HepG2 (cell line): ENCODE results near the gene NUDCD2. TPM values are rescaled to one million over a fixed set of nuclear protein-coding genes. Genes with fewer than 3 reads are reported as not detected.
A peak's percentile ranks its signal among the peaks of the same experiment; 100 is the strongest.

ENCODE experiments used
- CAMTA2 ChIP-seq: sonication (generic); formaldehyde crosslinking; IDR thresholded peaks from 2 replicates; pipeline ENCODE4 v1.4.0; 2020; ENCODE audit warnings: mild to moderate bottlenecking, missing genetic modification reagents, borderline replicate concordance
- CC2D1A ChIP-seq: sonication (generic); formaldehyde crosslinking; IDR thresholded peaks from 2 replicates; pipeline ENCODE4 v1.8.1; 2023; ENCODE audit warnings: mild to moderate bottlenecking, missing genetic modification reagents
- CREM ChIP-seq, 2 experiments: sonication (generic) in 1 of 2; formaldehyde crosslinking in 1 of 2; IDR thresholded peaks; 2 replicates each; pipeline versions ENCODE4 v1.4.0 to v1.6.1; 2016 to 2020; ENCODE audit warnings: antibody characterized with exemption in 1 of 2, mild to moderate bottlenecking in 1 of 2, missing genetic modification reagents in 1 of 2
- KDM6A ChIP-seq: IDR thresholded peaks from 2 replicates; pipeline ENCODE4 v1.6.1; 2016; ENCODE audit warnings: low read depth
- NFE2 ChIP-seq: sonication (generic); formaldehyde crosslinking; IDR thresholded peaks from 2 replicates; pipeline ENCODE4 v1.4.0; 2020; ENCODE audit warnings: missing genetic modification reagents
- NPAS2 ChIP-seq: sonication (generic); formaldehyde crosslinking; IDR thresholded peaks from 2 replicates; pipeline ENCODE4 v1.8.0; 2022; ENCODE audit warnings: mild to moderate bottlenecking, missing genetic modification reagents, borderline replicate concordance
- NR2F1 ChIP-seq, 2 experiments: fragments of 450-650 bp in 1 of 2; formaldehyde crosslinking in 1 of 2; IDR thresholded peaks; 2 replicates each; pipeline versions ENCODE4 v1.5.0 to v1.6.1; 2016 to 2020; ENCODE audit warnings: mild to moderate bottlenecking in 1 of 2, missing compliant biosample characterization in 1 of 2, missing genetic modification reagents in 1 of 2, moderate library complexity in 1 of 2
- REPIN1 ChIP-seq: sonication (generic); formaldehyde crosslinking; IDR thresholded peaks from 2 replicates; pipeline ENCODE4 v1.8.0; 2022; ENCODE audit warnings: missing genetic modification reagents, low read depth, mild to moderate bottlenecking, borderline replicate concordance
- RORA ChIP-seq: sonication (generic); formaldehyde crosslinking; IDR thresholded peaks from 2 replicates; pipeline ENCODE4 v1.5.0; 2020; ENCODE audit warnings: mild to moderate bottlenecking, missing genetic modification reagents, moderate library complexity
- SCMH1 ChIP-seq: sonication (generic); formaldehyde crosslinking; IDR thresholded peaks from 2 replicates; pipeline ENCODE4 v1.9.0; 2021; ENCODE audit warnings: missing genetic modification reagents, mild to moderate bottlenecking, borderline replicate concordance
- ZNF121 ChIP-seq: sonication (generic); formaldehyde crosslinking; IDR thresholded peaks from 2 replicates; pipeline ENCODE4 v1.5.0; 2020; ENCODE audit warnings: mild to moderate bottlenecking, missing genetic modification reagents
- ZNF34 ChIP-seq: sonication (generic); formaldehyde crosslinking; IDR thresholded peaks from 2 replicates; pipeline ENCODE4 v1.4.0; 2020; ENCODE audit warnings: mild to moderate bottlenecking, missing genetic modification reagents, borderline replicate concordance
- polyA plus RNA-seq, 8 experiments: library from polyadenylated mRNA; depleted of rRNA in 3 of 8; stranded (reverse) in 7 of 8; unstranded in 1 of 8; fragments of >200 nt; fragmentation: Illumina TruSeq in 4 of 8; extraction: Trizol in 4 of 8; gene quantifications; 2 replicates each; pipeline versions ENCODE4 v1.2.1 to v1.2.3, GENCODE V29; 2011 to 2016; ENCODE audit warnings: low read depth in 4 of 8, missing spikeins in 1 of 8, mixed read lengths in 1 of 8; ENCODE audit not compliant: insufficient read depth in 1 of 8
- total RNA-seq, 5 experiments: library from RNA; depleted of rRNA; stranded (reverse); fragments of >200 nt; fragmentation: Illumina TruSeq; extraction: Trizol; gene quantifications; 2 replicates each; pipeline ENCODE4 v1.2.3, GENCODE V29; 2016; ENCODE audit warnings: low read depth in 1 of 5
- TF ChIP-seq, protein P1 (sequence below): sonication (generic); formaldehyde crosslinking; IDR thresholded peaks from 2 replicates; pipeline ENCODE4 v1.9.0; 2021; ENCODE audit warnings: missing genetic modification reagents, borderline replicate concordance
- TF ChIP-seq, protein P2 (sequence below): sonication (generic); formaldehyde crosslinking; IDR thresholded peaks from 2 replicates; pipeline ENCODE4 v1.8.1; 2023; ENCODE audit warnings: mild to moderate bottlenecking, missing genetic modification reagents, borderline replicate concordance
- TF ChIP-seq, protein P3 (sequence below): IDR thresholded peaks from 2 replicates; pipeline ENCODE4 v1.6.1; 2016; ENCODE audit warnings: low read depth, borderline replicate concordance
- TF ChIP-seq, protein P4 (sequence below): sonication (generic); formaldehyde crosslinking; IDR thresholded peaks from 2 replicates; pipeline ENCODE4 v1.4.0; 2020; ENCODE audit warnings: missing genetic modification reagents
- TF ChIP-seq, protein P5 (sequence below): sonication (generic); formaldehyde crosslinking; IDR thresholded peaks from 2 replicates; pipeline ENCODE4; 2020; ENCODE audit warnings: missing genetic modification reagents, mild to moderate bottlenecking, borderline replicate concordance
- TF ChIP-seq, protein P6 (sequence below): sonication (generic); formaldehyde crosslinking; conservative IDR thresholded peaks from 2 replicates; pipeline ENCODE4 v1.8.0; 2022; ENCODE audit warnings: missing genetic modification reagents

NUDCD2 gene
- total and polyA plus RNA-seq, 2 of the 13 experiments (the other 11 are each of a cell fraction or from before 2014, with no cell fraction given): 14.8 to 39.2 TPM

DNA sequence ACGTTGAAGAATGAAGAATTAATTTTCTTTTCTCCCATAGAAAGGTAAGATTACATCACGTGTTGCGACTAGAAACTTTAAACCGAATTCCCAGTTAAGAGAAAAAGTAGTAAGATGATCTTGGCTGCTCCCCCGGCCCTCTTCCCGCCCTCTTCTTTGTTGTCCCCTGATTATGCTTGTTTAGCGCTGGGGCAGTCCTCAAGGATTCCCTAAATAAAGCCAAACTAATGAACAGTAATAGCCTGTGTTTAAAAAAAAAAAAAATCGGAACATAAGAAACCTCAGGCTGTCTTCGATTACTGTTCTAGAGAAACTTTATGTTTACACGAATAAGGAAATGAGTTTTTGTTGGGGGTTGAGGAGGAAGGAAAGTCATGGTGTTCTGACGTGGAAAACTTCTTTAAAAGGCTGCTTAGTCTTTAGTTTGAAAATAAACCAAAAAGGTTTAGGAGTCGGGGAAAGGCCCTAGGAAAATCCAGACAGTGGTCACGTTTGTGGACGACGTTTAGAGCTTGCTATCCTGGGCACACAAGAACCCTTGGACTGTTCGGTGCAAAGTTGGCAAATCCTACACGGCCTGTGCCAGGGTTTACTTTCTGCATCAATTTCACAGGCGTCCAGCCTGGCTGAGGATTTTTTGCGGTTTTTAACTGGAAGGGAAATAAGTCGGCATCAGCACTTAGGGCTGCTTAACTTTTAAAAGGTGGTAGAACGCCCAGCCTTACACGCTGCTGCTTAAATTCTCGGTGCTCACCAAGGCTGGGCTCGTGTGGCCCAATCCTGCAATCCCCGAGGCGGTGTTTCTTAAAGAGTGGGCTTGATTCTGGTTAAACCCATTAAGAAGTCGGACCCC lies 44.4 kb upstream of the NUDCD2 start (continued):
- no peak for TF ChIP-seq ZNF34 (CRISPR knock-in tag)
- TF ChIP-seq SCMH1 (CRISPR knock-in tag): no peak
- TF ChIP-seq CREM (IDR thresholded peaks at IDR 0.05): peak; percentile 15; the same call in 1 of the 2 replicates
- TF ChIP-seq CREM (CRISPR knock-in tag; IDR thresholded peaks at IDR 0.05): no peak
- no peak for TF ChIP-seq KDM6A (CRISPR knock-in tag)
- TF ChIP-seq, protein P1, sequence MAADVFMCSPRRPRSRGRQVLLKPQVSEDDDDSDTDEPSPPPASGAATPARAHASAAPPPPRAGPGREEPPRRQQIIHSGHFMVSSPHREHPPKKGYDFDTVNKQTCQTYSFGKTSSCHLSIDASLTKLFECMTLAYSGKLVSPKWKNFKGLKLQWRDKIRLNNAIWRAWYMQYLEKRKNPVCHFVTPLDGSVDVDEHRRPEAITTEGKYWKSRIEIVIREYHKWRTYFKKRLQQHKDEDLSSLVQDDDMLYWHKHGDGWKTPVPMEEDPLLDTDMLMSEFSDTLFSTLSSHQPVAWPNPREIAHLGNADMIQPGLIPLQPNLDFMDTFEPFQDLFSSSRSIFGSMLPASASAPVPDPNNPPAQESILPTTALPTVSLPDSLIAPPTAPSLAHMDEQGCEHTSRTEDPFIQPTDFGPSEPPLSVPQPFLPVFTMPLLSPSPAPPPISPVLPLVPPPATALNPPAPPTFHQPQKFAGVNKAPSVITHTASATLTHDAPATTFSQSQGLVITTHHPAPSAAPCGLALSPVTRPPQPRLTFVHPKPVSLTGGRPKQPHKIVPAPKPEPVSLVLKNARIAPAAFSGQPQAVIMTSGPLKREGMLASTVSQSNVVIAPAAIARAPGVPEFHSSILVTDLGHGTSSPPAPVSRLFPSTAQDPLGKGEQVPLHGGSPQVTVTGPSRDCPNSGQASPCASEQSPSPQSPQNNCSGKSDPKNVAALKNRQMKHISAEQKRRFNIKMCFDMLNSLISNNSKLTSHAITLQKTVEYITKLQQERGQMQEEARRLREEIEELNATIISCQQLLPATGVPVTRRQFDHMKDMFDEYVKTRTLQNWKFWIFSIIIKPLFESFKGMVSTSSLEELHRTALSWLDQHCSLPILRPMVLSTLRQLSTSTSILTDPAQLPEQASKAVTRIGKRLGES (CRISPR knock-in tag): no peak
- no peak for TF ChIP-seq CAMTA2 (CRISPR knock-in tag)
- TF ChIP-seq NFE2: no peak
- no peak for TF ChIP-seq RORA (CRISPR knock-in tag)
- TF ChIP-seq, protein P2, sequence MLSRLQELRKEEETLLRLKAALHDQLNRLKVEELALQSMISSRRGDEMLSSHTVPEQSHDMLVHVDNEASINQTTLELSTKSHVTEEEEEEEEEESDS (CRISPR knock-in tag): no peak
- TF ChIP-seq CC2D1A (CRISPR knock-in tag): no peak
- TF ChIP-seq ZNF121 (CRISPR knock-in tag): no peak
- TF ChIP-seq, protein P3, sequence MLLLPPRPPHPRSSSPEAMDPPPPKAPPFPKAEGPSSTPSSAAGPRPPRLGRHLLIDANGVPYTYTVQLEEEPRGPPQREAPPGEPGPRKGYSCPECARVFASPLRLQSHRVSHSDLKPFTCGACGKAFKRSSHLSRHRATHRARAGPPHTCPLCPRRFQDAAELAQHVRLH: no peak
- TF ChIP-seq, protein P4, sequence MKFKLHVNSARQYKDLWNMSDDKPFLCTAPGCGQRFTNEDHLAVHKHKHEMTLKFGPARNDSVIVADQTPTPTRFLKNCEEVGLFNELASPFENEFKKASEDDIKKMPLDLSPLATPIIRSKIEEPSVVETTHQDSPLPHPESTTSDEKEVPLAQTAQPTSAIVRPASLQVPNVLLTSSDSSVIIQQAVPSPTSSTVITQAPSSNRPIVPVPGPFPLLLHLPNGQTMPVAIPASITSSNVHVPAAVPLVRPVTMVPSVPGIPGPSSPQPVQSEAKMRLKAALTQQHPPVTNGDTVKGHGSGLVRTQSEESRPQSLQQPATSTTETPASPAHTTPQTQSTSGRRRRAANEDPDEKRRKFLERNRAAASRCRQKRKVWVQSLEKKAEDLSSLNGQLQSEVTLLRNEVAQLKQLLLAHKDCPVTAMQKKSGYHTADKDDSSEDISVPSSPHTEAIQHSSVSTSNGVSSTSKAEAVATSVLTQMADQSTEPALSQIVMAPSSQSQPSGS (CRISPR knock-in tag): no peak
- no peak for TF ChIP-seq NR2F1 (CRISPR knock-in tag; IDR thresholded peaks at IDR 0.05)
- TF ChIP-seq NPAS2 (CRISPR knock-in tag): no peak
- TF ChIP-seq REPIN1 (CRISPR knock-in tag): no peak
- TF ChIP-seq, protein P5, sequence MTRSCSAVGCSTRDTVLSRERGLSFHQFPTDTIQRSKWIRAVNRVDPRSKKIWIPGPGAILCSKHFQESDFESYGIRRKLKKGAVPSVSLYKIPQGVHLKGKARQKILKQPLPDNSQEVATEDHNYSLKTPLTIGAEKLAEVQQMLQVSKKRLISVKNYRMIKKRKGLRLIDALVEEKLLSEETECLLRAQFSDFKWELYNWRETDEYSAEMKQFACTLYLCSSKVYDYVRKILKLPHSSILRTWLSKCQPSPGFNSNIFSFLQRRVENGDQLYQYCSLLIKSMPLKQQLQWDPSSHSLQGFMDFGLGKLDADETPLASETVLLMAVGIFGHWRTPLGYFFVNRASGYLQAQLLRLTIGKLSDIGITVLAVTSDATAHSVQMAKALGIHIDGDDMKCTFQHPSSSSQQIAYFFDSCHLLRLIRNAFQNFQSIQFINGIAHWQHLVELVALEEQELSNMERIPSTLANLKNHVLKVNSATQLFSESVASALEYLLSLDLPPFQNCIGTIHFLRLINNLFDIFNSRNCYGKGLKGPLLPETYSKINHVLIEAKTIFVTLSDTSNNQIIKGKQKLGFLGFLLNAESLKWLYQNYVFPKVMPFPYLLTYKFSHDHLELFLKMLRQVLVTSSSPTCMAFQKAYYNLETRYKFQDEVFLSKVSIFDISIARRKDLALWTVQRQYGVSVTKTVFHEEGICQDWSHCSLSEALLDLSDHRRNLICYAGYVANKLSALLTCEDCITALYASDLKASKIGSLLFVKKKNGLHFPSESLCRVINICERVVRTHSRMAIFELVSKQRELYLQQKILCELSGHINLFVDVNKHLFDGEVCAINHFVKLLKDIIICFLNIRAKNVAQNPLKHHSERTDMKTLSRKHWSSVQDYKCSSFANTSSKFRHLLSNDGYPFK (CRISPR knock-in tag): no peak
- TF ChIP-seq, protein P6, sequence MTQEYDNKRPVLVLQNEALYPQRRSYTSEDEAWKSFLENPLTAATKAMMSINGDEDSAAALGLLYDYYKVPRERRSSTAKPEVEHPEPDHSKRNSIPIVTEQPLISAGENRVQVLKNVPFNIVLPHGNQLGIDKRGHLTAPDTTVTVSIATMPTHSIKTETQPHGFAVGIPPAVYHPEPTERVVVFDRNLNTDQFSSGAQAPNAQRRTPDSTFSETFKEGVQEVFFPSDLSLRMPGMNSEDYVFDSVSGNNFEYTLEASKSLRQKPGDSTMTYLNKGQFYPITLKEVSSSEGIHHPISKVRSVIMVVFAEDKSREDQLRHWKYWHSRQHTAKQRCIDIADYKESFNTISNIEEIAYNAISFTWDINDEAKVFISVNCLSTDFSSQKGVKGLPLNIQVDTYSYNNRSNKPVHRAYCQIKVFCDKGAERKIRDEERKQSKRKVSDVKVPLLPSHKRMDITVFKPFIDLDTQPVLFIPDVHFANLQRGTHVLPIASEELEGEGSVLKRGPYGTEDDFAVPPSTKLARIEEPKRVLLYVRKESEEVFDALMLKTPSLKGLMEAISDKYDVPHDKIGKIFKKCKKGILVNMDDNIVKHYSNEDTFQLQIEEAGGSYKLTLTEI (CRISPR knock-in tag): no peak
